Measurements from ENCODE around the gene RTTN.
"Not testable (repeated sequence)": the region's sequence is repeated elsewhere in the genome, so short reads cannot be mapped to it uniquely, and the experiment has no call there.

Gene RTTN

DNA sequence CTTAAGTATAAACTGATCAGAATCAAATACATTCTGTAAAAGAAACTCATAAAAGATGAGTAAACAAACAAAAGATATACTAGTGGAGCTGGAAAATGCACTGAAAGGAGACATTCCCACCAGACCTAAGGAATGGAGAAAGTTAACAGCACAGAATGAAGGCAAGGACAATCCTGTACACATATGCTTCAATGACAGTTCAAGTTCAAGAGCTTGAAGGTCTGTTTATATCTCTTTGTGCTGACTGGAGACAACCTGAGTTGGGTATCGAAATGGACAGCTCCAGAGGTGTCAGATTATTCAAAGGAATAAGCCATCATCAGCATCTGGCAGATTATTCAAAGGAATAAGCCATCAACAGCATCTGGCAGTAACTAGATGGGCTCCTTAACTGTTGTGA is 184.0 kb downstream of the RTTN start:
- DNase-seq: no peak

DNA sequence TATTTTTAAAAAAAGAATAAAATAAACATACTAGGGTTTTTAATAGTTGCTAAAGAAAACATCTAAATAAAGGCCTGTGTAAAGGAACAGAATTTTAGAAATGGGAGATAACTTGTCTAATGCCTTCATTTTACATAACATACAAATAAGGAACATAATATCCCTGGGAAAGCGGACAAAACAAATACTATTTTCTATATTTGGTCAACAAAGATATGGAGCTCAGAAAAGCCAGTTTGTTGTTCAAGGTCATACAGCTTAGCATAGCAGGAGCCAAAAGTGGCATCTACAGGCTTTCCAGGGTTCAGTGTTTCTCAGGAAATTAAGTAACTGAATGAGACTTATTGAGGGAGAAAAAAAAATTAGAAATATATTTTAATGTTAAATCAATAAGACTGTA is 184.4 kb downstream of the RTTN start:
- no peak for DNase-seq

DNA sequence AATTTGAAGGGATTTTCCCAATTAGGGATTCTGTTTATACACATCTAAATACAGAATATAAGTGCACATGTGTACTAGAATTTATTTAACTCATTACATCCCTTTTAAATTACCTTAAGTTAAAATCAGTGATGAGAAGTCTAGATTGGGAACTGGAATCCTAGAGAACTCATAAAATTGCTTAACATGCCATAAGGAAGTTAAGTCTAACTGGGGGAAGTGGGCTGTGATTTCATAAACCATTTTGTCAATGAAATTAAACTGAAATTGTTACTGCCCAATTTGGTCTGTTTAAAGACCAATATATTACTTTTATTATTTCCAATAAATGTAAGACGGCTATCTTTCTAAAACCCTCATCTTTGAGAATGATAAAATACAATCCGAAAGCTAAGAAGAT is 185.5 kb downstream of the RTTN start:
- no peak for DNase-seq

DNA sequence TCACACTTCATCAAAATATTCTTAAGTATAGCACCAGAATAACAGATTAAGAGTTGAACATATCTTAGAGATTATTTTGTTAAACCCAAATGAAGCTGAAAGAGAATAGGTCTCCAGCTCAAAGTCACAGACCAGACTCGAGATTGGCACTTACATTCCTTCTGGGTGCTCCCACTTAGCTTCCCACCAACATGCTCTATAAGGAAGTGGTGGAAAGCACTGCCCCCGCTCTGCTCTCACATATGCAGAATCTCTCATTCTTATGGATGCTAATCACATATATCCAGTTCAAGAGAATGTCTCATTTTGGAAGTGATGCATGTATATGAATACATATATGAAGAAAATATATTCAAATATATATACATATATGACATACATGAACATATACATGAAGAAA is 186.4 kb downstream of the RTTN start:
- DNase-seq: no peak

DNA sequence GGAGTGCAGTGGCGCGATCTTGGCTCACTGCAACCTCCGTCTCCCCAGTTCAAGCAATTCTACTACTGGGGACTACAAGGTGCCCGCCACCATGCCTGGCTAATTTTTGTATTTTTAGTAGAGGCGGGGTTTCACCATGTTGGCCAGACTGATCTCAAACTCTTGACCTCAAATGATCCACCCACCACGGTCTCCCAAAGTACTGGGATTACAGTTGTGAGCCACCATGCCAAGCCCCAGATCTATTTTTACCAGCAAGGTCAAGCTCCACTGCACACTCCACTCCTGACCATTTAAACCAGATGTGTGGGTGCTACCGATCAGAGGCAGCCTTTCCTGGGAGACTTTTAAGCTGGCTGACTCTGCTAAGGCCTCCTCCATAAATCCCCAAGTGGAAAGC is 190.4 kb downstream of the RTTN start:
- DNase-seq: peak; percentile 40

DNA sequence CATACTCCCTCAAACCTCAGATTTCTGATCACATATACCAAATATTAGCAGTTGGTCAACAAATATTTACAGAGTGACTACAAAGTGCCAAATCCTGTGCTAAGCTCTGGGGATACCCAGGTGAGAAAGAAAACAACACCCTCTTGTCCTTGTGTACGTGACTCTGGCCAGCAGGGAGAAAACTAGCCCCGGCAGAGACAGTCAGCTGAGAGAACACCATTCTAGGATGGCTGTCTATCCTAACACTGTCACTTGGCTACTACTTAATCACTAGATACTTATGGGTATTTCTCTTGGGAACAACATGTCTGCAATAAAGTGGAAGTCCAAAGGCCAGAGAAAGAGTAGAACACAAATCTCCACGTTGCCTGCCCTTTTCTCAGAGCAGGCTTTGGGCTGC is 199.9 kb downstream of the RTTN start:
- DNase-seq: peak; percentile 26

DNA sequence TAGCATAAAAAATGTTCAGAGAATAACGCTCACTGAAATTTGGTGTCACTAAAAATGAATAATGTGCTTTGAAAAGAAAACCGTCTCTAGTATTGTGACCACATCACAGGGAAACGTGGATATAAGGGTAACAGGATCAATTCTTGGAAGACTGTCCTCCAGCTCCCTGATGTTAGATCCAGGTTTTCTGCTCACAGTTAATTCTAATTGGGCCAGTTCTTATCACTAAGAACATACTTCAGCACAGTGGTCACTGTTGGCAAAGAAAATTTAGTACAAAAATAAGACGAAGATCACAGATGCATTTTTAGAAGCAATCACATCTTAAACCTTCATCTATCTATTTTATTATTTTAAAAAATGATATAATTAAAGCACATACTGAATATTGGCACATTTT is 200.8 kb downstream of the RTTN start:
- DNase-seq: no peak

DNA sequence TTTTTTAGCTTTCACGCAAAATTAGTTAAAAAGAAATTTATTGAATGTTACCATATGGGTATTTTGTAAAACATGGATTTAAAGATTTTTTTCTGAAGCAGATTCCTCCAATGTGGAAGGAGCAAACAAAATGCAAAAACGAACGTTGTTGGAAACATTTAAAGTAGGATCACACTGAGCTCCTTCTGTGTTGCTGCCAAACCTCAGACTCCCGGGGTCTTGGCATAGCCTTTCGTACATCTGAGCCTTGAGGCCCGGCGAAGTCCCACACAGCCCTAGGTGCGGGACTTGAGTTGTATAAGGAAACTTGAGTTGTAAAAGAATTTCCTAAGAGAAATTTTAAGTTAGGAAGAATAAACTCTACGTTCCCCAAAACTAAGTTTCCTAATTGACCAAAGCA is 205.8 kb downstream of the RTTN start:
- no peak for DNase-seq

DNA sequence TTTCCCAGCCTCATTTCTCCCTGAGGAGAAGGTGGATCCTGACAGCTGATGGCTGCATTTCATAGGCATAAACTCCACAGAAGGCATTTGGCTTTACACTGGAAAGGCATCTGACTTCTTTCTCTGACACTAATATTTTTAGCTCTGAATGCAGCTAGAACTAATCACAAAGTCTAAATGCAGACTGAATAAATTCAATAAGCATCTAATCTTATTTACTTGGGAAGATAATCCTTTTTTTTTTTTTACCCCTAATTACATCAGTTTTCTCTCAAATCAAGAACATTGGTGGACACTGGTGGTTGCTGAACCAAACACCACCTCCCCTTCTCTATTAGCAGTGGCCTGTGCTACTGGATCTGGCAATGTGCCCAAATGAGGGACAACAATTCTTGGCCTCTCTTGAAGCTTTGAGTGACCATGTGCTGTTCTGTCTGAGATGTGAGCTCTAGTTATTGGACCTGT is 206.9 kb downstream of the RTTN start:
- DNase-seq: no peak

DNA sequence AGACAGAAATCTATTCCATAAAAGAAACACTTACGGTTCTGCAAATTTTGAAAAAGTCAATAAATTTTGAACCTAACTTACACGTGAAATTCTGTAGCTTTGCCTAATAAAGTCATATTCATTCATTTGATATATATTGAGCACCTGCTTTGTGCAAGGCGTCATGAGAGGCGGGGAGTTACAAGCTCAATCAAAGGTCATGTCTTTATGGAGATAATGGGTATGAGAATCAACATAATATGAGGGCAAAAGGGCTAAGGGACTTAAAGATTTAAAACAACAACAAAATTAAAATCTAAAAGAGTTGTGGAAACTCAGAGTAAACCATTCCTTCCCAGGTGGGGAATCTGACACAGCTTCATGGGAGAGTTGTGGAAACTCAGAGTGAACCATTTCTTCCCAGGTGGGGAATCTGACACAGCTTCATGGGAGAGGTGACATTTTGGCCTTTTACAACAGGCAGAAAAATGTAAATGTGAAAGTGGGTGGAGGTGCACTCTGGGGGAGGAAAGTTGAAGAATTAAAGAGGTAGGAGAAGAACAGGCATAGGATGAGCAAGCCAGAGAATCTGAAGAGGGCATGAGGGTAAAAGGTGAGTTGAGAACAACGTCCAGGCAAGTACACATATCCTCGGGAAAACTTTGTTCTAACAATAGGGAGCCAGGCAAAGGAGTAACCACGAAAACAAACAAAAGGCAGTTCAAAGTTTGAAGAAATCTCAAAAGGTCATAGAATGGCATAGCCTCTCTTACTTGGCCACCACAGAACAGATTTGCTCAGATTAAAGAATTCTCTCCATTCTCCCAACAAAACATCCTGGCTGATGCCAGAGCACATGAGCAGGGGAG is 208.3 kb downstream of the RTTN start:
- no peak for DNase-seq

DNA sequence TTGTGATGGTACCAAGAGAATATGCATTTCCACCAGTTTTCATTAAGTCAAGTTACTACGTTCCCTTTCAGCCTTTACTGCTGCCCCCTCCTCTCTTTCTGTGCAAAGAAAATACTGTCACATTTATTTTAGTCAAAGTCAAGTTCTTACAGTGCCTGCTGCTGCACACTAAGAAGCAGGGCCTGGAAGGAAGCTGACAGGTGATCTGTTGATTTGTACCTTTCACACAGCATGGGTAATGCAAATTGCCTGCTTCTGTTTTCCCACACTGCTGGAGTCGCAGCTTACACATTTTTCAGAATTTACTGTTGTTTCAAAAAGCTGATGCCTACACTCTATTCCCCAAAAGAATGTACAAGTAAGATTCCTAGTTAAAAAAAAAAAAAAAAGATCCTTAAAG is 209.1 kb downstream of the RTTN start:
- no peak for DNase-seq

DNA sequence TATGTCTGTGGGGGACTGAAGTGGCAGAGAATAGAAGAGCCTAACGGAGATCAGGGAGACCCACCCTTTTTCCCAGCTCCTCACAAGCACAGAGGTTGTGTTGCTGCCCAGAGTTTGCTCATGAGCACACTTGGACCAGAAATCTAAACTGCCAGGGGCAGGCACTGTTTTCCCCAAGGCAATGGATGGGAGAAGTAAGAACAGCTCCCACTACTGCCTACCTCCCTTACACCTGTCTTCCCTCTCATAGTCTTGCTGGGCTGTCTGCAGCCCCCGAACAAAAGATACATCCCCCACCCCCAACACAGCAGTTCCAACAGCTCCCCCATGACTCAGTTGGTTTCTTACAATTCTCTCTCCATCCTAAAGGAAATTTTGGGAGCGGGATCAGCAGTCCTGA is 209.7 kb downstream of the RTTN start:
- DNase-seq: no peak

DNA sequence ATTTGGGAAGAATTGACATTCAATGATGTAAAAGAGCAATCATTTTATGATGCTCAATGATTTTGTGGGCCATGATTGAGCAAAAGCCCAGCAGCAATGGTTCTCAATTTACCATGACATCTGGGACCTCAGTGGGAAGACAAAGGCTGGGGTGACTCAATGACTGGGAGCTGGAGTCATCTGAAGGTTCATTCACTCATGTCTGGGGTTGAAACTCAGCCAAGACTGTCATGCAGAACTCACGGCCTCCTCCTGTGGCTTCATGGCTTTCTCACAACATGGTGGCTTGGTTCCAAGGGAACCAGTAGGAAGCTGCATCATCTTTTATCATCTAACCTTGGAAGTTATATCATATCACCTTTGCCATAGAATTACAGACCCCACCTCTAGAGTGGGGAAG is 212.7 kb downstream of the RTTN start:
- no peak for DNase-seq

DNA sequence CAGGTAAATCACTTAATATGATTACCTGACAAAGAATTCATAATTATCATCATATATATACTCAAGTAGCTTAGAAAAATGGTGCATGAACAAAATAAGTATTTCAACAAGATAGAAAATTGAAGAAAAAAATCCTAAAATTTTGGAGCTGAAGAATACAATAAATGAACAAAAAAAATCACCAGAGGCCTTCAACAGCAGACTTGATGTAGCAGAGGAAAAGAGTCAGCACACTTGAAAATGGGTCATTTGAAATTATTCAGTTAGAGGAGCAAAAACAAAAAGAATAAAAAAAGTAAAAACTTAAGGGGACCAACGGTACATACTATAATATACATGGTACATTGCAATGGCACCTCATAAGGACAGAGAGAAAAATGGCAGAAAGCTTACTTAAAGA is 217.6 kb downstream of the RTTN start:
- DNase-seq: no peak

DNA sequence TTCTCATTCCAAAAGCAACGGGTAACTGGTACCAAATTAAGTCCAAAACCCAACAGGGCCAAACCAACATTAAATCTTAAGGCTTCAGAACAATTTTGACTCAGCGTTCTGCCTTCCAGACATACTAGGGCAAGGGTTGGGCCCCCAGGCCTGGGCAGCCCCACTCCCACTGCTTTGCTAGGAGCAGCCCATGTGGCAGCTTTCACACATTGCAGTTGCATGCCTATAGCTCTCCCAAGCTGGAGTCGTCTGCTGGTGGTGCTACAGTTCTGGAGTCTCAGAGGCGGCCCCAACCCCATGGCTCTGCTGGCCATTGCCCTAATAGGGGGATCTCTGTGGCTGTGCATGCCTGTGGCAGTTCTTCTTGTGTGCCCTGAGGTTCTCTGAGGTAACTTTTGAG is 220.2 kb downstream of the RTTN start:
- no peak for DNase-seq

DNA sequence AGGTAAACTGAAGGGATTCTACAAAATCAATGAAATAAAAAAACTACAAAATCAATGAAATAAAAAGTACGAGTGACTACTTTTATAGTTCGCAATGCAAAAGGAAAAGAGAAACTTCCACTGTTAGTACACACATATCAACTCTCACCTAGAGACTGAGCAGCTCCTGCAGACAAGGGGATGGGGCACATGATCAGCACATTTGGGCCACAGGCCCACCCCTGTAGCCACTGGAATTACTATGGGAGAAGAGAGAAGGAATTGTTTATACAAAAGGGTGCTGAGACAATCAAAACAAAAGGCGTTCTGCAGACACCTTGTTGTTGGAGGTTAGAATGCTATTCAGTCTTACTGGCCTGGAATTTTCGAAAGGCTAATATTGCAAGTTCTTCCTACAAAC is 223.1 kb downstream of the RTTN start:
- no peak for DNase-seq

DNA sequence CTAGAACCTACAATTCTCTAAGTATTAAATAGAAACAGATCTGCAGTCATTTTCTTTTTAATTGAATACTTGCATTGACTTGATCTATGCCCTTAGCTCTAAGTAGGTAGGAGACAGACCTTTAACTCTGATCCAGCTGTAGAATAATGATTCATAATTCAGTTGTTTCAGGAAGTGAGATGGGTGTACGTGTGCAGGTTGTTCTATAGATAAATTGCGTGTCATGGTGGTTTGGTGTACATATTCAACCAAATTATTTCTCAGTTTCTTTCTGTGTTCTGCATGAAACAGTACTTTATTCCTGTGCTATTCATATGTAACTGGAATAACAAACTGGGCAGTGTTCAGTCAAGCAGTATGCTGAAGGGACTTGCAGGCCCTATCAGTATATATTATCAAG is 223.5 kb downstream of the RTTN start:
- no peak for DNase-seq

DNA sequence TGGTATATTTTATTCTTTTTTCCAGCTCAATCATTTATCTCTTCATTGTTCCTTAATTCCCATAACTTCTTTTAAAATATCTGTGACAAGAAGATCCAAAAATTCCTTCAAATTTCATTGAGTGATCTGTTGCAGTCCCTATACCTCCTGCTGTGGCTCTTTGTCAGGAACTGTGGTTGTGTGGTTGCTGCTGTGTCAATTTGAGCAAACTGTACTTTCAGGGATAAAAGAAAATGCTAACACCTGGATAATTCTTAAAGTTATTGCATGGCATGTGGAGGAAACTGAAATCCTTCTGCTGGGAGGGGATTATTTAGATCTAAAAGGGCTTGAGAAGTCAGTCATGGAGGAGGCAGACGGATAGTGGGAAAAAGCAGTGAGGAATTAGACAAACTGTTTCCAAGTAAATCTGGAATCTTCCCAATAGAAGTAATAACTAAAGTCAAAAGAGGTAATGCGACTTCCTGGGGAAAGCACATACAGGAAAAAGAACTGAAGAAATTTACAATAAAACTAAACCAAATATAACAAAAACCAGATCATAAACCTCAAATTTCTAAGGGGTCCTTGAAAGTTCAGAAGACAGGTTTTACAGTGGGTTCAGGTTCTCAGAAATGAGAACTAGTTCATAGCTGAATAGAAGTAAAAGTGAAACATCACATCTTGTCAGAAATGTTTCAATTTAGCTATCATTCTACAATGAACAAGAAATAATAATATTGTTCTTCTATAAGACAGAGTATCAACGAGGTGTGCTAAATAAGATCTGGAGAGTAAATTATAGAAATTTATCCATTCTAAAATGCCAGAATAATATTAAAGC is 224.3 kb downstream of the RTTN start:
- DNase-seq: no peak

DNA sequence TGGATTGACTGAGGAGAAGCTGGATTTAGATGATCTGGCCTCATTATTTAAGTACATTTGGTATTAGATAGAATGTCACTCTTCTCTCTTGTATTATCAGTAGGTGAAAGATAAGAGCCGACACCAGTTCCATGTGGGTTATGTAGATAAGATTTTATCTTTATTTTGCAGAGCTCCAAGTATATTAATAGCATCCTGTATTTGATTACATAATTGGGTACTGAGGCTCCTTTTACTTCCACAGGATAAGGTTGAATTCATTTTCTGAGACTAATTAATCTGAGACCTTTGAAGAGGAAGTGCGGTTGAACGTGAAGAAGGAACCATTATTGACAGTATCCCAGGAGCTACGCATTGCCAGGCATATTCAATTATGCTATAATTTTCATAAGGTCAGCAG is 225.0 kb downstream of the RTTN start:
- DNase-seq: no peak

DNA sequence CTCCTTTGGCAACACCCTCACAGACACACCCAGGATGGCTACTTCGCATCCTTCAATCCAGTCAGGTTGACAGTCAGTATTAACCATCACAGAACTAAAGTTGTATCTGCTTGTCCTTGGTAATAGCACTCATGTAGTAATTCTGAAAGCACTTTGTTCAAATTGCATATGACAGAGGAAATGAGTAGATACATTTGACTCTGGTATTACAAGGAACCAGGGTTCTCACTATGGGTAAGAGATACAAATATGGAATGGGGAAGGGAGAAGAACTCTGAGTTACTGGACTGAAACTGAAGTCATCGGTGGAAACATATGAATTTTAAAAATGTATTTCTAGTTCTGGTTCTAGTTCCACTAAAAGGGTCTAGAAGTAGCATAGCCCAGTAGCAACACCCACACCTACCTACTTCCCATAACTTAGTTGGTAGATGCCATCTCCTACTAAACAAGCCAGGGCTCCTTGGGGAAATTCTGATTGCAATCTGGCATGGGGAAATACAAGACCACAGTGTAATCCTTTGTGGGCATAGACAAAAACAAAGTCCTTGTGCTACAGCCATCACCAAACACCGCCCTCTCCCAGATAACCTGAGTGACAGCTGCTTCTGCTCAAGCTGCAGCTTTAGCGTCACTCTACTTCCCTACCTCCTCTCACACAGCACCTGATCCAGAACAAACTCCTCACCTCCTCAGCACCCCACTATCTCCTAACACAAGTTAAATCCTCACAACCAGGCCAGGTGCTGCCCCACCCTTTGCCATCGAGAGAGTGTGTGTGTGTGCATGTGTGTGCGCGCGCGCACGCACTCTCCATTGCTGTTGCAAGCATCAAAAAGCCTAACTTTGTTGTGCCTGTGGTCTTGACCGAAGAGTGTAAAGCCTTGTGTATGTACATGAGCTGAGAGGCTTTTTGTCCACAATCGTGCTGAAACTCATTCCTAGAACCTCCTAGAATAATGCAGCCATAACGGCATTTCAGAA is 226.5 kb downstream of the RTTN start:
- DNase-seq: no peak

DNA sequence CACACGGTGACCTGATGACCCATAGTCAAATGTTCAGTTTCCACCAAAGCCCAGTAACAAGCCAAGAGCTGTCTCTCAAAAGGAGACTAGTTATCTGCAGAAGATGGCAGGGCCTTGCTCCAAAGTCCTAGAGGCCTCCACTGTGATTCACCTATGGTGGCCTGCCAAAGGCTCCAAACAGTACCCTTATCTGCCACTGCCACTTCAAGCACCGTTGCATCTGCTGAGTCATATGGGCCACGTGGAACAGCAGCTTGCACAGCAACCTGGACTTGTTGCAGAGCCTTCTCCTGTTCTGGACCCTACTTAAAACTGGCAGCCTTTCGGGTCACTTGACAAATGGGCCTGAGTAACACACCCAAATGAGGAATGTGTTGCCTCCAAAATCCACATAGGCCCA is 230.2 kb downstream of the RTTN start:
- DNase-seq: not testable (repeated sequence)

DNA sequence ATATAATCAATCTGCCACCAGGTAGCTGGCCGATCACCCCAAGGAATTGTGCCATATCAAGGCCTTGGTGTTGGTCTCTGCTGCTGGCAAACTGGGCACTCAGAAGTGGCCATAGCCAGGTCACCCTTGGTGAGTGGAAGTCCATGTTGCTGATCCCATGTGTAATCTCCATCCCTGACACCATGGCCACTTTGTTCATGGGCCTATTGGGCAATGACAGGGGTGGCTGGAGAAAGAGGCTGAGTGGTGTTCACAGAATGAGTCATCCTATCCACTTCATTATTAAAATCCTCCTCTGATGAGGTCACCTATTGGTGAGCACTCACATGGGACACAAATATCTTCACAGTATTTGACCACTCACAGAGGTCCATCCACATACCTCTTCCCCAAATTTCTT is 231.1 kb downstream of the RTTN start:
- no peak for DNase-seq

DNA sequence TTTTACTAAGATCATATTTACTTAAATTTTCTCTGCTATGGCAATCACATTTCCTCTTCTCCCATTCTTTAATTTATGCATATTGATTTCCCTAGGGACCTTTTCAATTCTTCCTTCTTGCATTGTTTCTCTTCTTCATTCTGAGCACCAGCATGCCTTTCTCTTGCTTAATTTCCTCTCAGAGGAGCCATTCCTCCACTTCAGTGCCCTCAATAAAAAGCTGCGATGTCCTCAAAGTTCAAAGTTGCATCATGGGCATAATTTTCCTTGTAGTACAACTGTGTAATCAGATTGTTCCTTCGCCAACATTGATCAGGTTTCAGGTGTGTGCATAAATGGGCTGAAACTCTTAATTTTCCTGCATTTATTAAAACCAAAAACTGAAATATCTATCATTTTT is 236.0 kb downstream of the RTTN start:
- DNase-seq: no peak
